ACC112 (cell line): ENCODE results near the gene DPYSL4.

Experiments used
- H2AFZ ChIP-seq: fragments of 200-600 bp; sonication (generic); one replicate; pipeline ENCODE4 v1.6.0; 2017; ENCODE audit warnings: antibody characterized with exemption, low read length; ENCODE audit not compliant: unreplicated experiment
- H3K27ac ChIP-seq: fragments of 200-600 bp; sonication (generic); 2 replicates; pipeline ENCODE4 v1.5.1; 2014; ENCODE audit warnings: low read depth, mild to moderate bottlenecking, antibody characterized with exemption, low read length, moderate library complexity
- H3K27me3 ChIP-seq: fragments of 200-600 bp; sonication (generic); 2 replicates; pipeline ENCODE4 v1.6.1; 2014; ENCODE audit warnings: mild to moderate bottlenecking, antibody characterized with exemption, low read length, moderate library complexity, mixed read lengths; ENCODE audit not compliant: insufficient read depth
- H3K36me3 ChIP-seq: fragments of 200-600 bp; sonication (generic); 2 replicates; pipeline ENCODE4 v1.6.1; 2016; ENCODE audit warnings: mild to moderate bottlenecking, antibody characterized with exemption, low read length, moderate library complexity, mixed read lengths; ENCODE audit not compliant: insufficient read depth
- H3K4me1 ChIP-seq: fragments of 200-600 bp; sonication (generic); one replicate; pipeline ENCODE4 v1.6.1; 2016; ENCODE audit warnings: low read length, mixed read lengths; ENCODE audit not compliant: insufficient read depth, unreplicated experiment, control insufficient read depth
- H3K4me3 ChIP-seq: fragments of 200-600 bp; sonication (generic); 2 replicates; pipeline ENCODE4 v1.5.1; 2014; ENCODE audit warnings: mild to moderate bottlenecking, low read depth, low read length
- H3K79me2 ChIP-seq: fragments of 200-600 bp; sonication (generic); one replicate; pipeline ENCODE4 v1.6.0; 2016; ENCODE audit warnings: low read length; ENCODE audit not compliant: control insufficient read depth, unreplicated experiment, insufficient read depth

The DPYSL4 gene

GRCh38 chr10:132205650-132206376 lies 19.1 kb downstream of the DPYSL4 start:
- no peaks in the 10 kb centered on the region for H3K79me2 ChIP-seq
- H2AFZ ChIP-seq, result no peak overlapping the region
- H3K4me1 ChIP-seq, result peaks cover 5% of the 10 kb centered on the region
- H3K36me3 ChIP-seq, result no peaks in the 10 kb centered on the region
- no peaks in the 10 kb centered on the region for H3K27me3 ChIP-seq
- no peak overlapping the region for H3K27ac ChIP-seq
- H3K4me3 ChIP-seq, result no peak overlapping the region

- no peak overlapping the region for H3K4me3 ChIP-seq
- no peak overlapping the region for H2AFZ ChIP-seq
- H3K36me3 ChIP-seq, result no peaks in the 10 kb centered on the region
- no peaks in the 10 kb centered on the region for H3K27me3 ChIP-seq
- H3K4me1 ChIP-seq, result peaks cover 5% of the 10 kb centered on the region
- no peaks in the 10 kb centered on the region for H3K79me2 ChIP-seq
- H3K27ac ChIP-seq, result no peak overlapping the region
These were observed 19.6 kb downstream of the DPYSL4 start for GRCh38 chr10:132206377-132206745.

GRCh38 chr10:132206806-132207535 lies 20.2 kb downstream of the DPYSL4 start:
- Histone ChIP-seq H3K79me2 (no peaks in the 10 kb centered on the region), H2AFZ (no peak overlapping the region), H3K27me3 (no peaks in the 10 kb centered on the region), H3K4me1 (peaks cover 5% of the 10 kb centered on the region), H3K4me3 (no peak overlapping the region), H3K27ac (no peak overlapping the region), H3K36me3 (no peaks in the 10 kb centered on the region)

- Histone ChIP-seq H3K4me3 (no peak overlapping the region), H2AFZ (no peak overlapping the region), H3K27me3 (no peaks in the 10 kb centered on the region), H3K36me3 (no peaks in the 10 kb centered on the region), H3K4me1 (peaks cover 5% of the 10 kb centered on the region), H3K79me2 (no peaks in the 10 kb centered on the region), H3K27ac (no peak overlapping the region)
These were observed 21.1 kb downstream of the DPYSL4 start for GRCh38 chr10:132207536-132208461.

- Histone ChIP-seq H3K27ac (no peak overlapping the region), H3K36me3 (no peaks in the 10 kb centered on the region), H3K4me1 (peaks cover 5% of the 10 kb centered on the region), H3K27me3 (no peaks in the 10 kb centered on the region), H3K79me2 (no peaks in the 10 kb centered on the region), H2AFZ (no peak overlapping the region), H3K4me3 (no peak overlapping the region)
These were observed 21.8 kb downstream of the DPYSL4 start for GRCh38 chr10:132208462-132209050.

GRCh38 chr10:132209130-132209529 lies 22.4 kb downstream of the DPYSL4 start:
- H3K27ac ChIP-seq, result no peak overlapping the region

GRCh38 chr10:132209978-132210530 lies 23.3 kb downstream of the DPYSL4 start:
- Histone ChIP-seq H3K27me3 (no peaks in the 10 kb centered on the region), H3K27ac (no peak overlapping the region), H3K79me2 (no peaks in the 10 kb centered on the region), H3K4me3 (no peak overlapping the region), H2AFZ (no peak overlapping the region), H3K4me1 (peaks cover 5% of the 10 kb centered on the region), H3K36me3 (no peaks in the 10 kb centered on the region)

More at GRCh38 chr10:132209130-132209529, 22.4 kb downstream of the DPYSL4 start:
- Histone ChIP-seq H3K27me3 (no peaks in the 10 kb centered on the region), H3K4me3 (no peak overlapping the region), H2AFZ (no peak overlapping the region), H3K4me1 (peaks cover 5% of the 10 kb centered on the region), H3K36me3 (no peaks in the 10 kb centered on the region), H3K79me2 (no peaks in the 10 kb centered on the region)

GRCh38 chr10:132210766-132211165 lies 24.0 kb downstream of the DPYSL4 start:
- Histone ChIP-seq H3K4me1 (peaks cover 5% of the 10 kb centered on the region), H3K36me3 (no peaks in the 10 kb centered on the region), H3K79me2 (no peaks in the 10 kb centered on the region), H2AFZ (no peak overlapping the region), H3K4me3 (no peak overlapping the region), H3K27me3 (no peaks in the 10 kb centered on the region), H3K27ac (no peak overlapping the region)

GRCh38 chr10:132211246-132211645 lies 24.5 kb downstream of the DPYSL4 start:
- Histone ChIP-seq H3K4me3 (no peak overlapping the region), H3K27me3 (no peaks in the 10 kb centered on the region), H3K36me3 (no peaks in the 10 kb centered on the region), H3K4me1 (peaks cover 5% of the 10 kb centered on the region), H3K79me2 (no peaks in the 10 kb centered on the region), H2AFZ (no peak overlapping the region), H3K27ac (no peak overlapping the region)

- Histone ChIP-seq H3K27ac (no peak overlapping the region), H2AFZ (no peak overlapping the region), H3K4me3 (no peak overlapping the region), H3K27me3 (no peaks in the 10 kb centered on the region), H3K79me2 (no peaks in the 10 kb centered on the region), H3K36me3 (no peaks in the 10 kb centered on the region), H3K4me1 (peaks cover 5% of the 10 kb centered on the region)
These were observed 26.1 kb downstream of the DPYSL4 start for GRCh38 chr10:132212816-132213215.
